IMR-90 (cell line): ENCODE measurements around the gene TRAF7. TPM values are rescaled to one million over a fixed set of nuclear protein-coding genes. Genes with fewer than 3 reads are reported as not detected.
A peak's percentile ranks its signal among the peaks of the same experiment; 100 is the strongest.
"Not testable (repeated sequence)": the region's sequence is repeated elsewhere in the genome, so short reads cannot be mapped to it uniquely, and the experiment has no call there.

ENCODE experiments used
- ATAC-seq: fragments of 200-7000 bp; cut with Tn5 transposase; 2 replicates; pipeline ENCODE4 v1.9.1; 2020; ENCODE audit warnings: low read depth, mild to moderate bottlenecking, moderate library complexity
- BruUV-seq: library from RNA; stranded (reverse); fragments of 400-500 nt; replicated peaks from 2 replicates; lab custom pipeline; 2021; lab: Mats Ljungman, UMichigan
- CTCF ChIA-PET: fragments of 300-600 bp; formaldehyde crosslinking; extraction: SDS; loops from one replicate; lab custom pipeline; 2021; ENCODE audit warnings: antibody characterized with exemption; lab: Yijun Ruan, JAX
- POLR2A ChIA-PET: fragments of 300-600 bp; sonication (Branson Sonifier 250); formaldehyde crosslinking; loops from one replicate; lab custom pipeline; 2022; ENCODE audit warnings: antibody characterized with exemption; ENCODE audit not compliant: unreplicated experiment; lab: Charles Lee
- DNase-seq: peaks from one replicate; pipeline ENCODE4 v3.0.0; 2013
- H2AFZ ChIP-seq: replicated peaks from 2 replicates; pipeline ENCODE3; 2013; ENCODE audit warnings: low read length, mild to moderate bottlenecking; ENCODE audit not compliant: poor library complexity
- H2AK5ac ChIP-seq: 2 replicates; pipeline ENCODE4 v1.6.1; 2013; ENCODE audit warnings: low read depth, low read length, inconsistent platforms
- H2AK9ac ChIP-seq: replicated peaks from 2 replicates; pipeline ENCODE3; 2013; ENCODE audit warnings: mild to moderate bottlenecking, low read depth, low read length, moderate library complexity; ENCODE audit not compliant: poor library complexity
- H2BK120ac ChIP-seq: 2 replicates; pipeline ENCODE4 v1.6.1; 2013; ENCODE audit warnings: low read depth, low read length, inconsistent platforms
- H2BK15ac ChIP-seq: 3 replicates; pipeline ENCODE4 v1.6.1; 2013; ENCODE audit warnings: low read depth, low read length, inconsistent platforms
- H2BK20ac ChIP-seq: 2 replicates; pipeline ENCODE4 v1.6.1; 2013; ENCODE audit warnings: low read depth, mild to moderate bottlenecking, inconsistent platforms, low read length, moderate library complexity
- H2BK5ac ChIP-seq: 2 replicates; pipeline ENCODE4 v1.6.1; 2013; ENCODE audit warnings: mild to moderate bottlenecking, low read depth, low read length, inconsistent platforms; ENCODE audit not compliant: poor library complexity, severe bottlenecking
- H3K14ac ChIP-seq: replicated peaks from 2 replicates; pipeline ENCODE4 v1.6.1; 2013; ENCODE audit warnings: low read depth, low read length, inconsistent platforms
- H3K18ac ChIP-seq: 2 replicates; pipeline ENCODE4 v1.6.1; 2013; ENCODE audit warnings: low read depth, low read length, control low read depth
- H3K23ac ChIP-seq: 2 replicates; pipeline ENCODE4 v1.6.1; 2013; ENCODE audit warnings: low read depth, low read length, inconsistent platforms
- H3K27ac ChIP-seq: 2 replicates; pipeline ENCODE4 v1.5.1; 2013; ENCODE audit warnings: mild to moderate bottlenecking, control low read depth, low read length; ENCODE audit not compliant: insufficient read depth
- H3K27me3 ChIP-seq: 2 replicates; pipeline ENCODE4 v1.6.1; 2013; ENCODE audit warnings: low read length; ENCODE audit not compliant: control insufficient read depth, insufficient read depth
- H3K36me3 ChIP-seq: 2 replicates; pipeline ENCODE4 v1.6.1; 2013; ENCODE audit warnings: low read length, mixed read lengths; ENCODE audit not compliant: control insufficient read depth, insufficient read depth
- H3K4ac ChIP-seq: 2 replicates; pipeline ENCODE4 v1.6.1; 2013; ENCODE audit warnings: low read depth, low read length, inconsistent platforms
- H3K4me1 ChIP-seq: 2 replicates; pipeline ENCODE4 v1.6.1; 2013; ENCODE audit warnings: low read length, mixed read lengths; ENCODE audit not compliant: control insufficient read depth, insufficient read depth
- H3K4me2 ChIP-seq: 2 replicates; pipeline ENCODE4 v1.6.1; 2013; ENCODE audit warnings: low read depth, mild to moderate bottlenecking, control low read depth, low read length, moderate library complexity
- H3K4me3 ChIP-seq: 2 replicates; pipeline ENCODE4 v1.5.1; 2013; ENCODE audit warnings: low read depth, mild to moderate bottlenecking, control low read depth, low read length, moderate library complexity; ENCODE audit not compliant: insufficient read depth
- H3K56ac ChIP-seq: 2 replicates; pipeline ENCODE4 v1.6.1; 2013; ENCODE audit warnings: low read length, inconsistent platforms; ENCODE audit not compliant: insufficient read depth; ENCODE audit errors: extremely low read depth
- H3K79me1 ChIP-seq, 2 experiments: 2 replicates each; pipeline ENCODE4 v1.6.1; 2013; ENCODE audit warnings: low read length in 2 of 2, inconsistent platforms in 1 of 2, low read depth in 1 of 2
- H3K9ac ChIP-seq: 2 replicates; pipeline ENCODE4 v1.6.1; 2013; ENCODE audit warnings: low read depth, low read length, control low read depth
- H3K9me1 ChIP-seq: 2 replicates; pipeline ENCODE4 v1.6.1; 2013; ENCODE audit warnings: low read length, inconsistent platforms; ENCODE audit not compliant: insufficient read depth
- H3K9me3 ChIP-seq: 2 replicates; pipeline ENCODE4 v1.6.1; 2013; ENCODE audit warnings: low read length; ENCODE audit not compliant: control insufficient read depth, insufficient read depth
- H4K20me1 ChIP-seq: 2 replicates; pipeline ENCODE4 v1.6.1; 2013; ENCODE audit warnings: low read length, inconsistent platforms; ENCODE audit not compliant: insufficient read depth
- H4K5ac ChIP-seq: 2 replicates; pipeline ENCODE4 v1.6.1; 2013; ENCODE audit warnings: mild to moderate bottlenecking, low read depth, low read length, control low read depth
- H4K8ac ChIP-seq, 2 experiments: 2 replicates each; pipeline ENCODE4 v1.6.1; 2013; ENCODE audit warnings: low read depth in 2 of 2, low read length in 2 of 2, control low read depth in 1 of 2, inconsistent platforms in 1 of 2
- H4K91ac ChIP-seq: 2 replicates; pipeline ENCODE4 v1.6.1; 2013; ENCODE audit warnings: low read depth, low read length, inconsistent platforms; ENCODE audit not compliant: insufficient read depth
- WGBS, 2 experiments: methylation state at CpG; one replicate each; pipeline versions ENCODE4 v1.1.5 to v1.1.7; 2013; ENCODE audit warnings: missing lambda C conversion rate in 2 of 2; ENCODE audit not compliant: insufficient read length in 1 of 2; ENCODE audit errors: extremely low coverage in 2 of 2; 5-methylcytosine and 5-hydroxymethylcytosine counted together
- dilution Hi-C: fragments of 300-500 bp; cut with HindIII; formaldehyde crosslinking; loops from one replicate; pipeline ENCODE4 v1.14.3; 2018; ENCODE audit warnings: low sequenced_read_pairs; ENCODE audit not compliant: unreplicated experiment
- in situ Hi-C: fragments of 300-500 bp; cut with MboI; formaldehyde crosslinking; loops from 3 replicates; pipeline ENCODE4 v1.14.3; 2019; ENCODE audit warnings: low sequenced_read_pairs, inconsistent platforms, mixed read lengths
- intact Hi-C: fragments of 100-400 bp; cut with micrococcal nuclease; formaldehyde crosslinking; loops from 2 replicates; pipeline ENCODE4 v1.10.0; 2022
- polyA plus RNA-seq, 3 experiments: library from polyadenylated mRNA; depleted of rRNA; stranded (reverse); fragments of >200 nt; gene quantifications; 2 replicates each; pipeline ENCODE4 v1.2.3, GENCODE V29; 2012; ENCODE audit warnings: low replicate concordance in 1 of 3
- total RNA-seq: library from RNA; depleted of rRNA; stranded (reverse); fragments of >200 nt; gene quantifications from 2 replicates; pipeline ENCODE4 v1.2.3, GENCODE V29; 2012

The TRAF7 gene
- total and polyA plus RNA-seq, 2 of the 4 experiments (the other 2 are of a cell fraction), result 29.6 to 52.6 TPM

DNA sequence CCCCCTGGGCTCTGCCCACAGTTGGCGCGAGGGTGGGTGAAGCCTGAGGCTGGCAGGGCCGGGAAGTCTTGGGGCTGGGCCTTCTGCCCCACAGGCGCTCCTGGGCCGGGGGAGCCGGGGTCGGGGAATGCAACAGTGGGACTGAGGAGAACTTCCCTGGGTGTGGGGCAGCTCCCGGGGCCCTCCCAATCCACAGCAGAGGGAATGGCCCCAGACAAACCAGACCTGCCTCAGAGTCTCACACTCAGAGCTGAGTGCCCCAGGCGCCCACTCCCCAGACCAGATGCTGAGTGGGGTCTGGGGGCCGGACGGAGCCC lies 31.2 kb upstream of the TRAF7 start:
- H2AFZ ChIP-seq, in situ Hi-C loops, dilution Hi-C loops, intact Hi-C loops, BruUV-seq, H3K9me3 ChIP-seq, H3K9me1 ChIP-seq, DNase-seq, H3K36me3 ChIP-seq, H3K4me3 ChIP-seq, POLR2A ChIA-PET, CTCF ChIA-PET, H3K27me3 ChIP-seq: not testable (repeated sequence)
- Histone ChIP-seq H3K18ac (peak overlapping the region; percentile 72; the same call in 1 of the 2 replicates), H3K27ac (peak overlapping the region; percentile 98), H3K79me1 (peaks cover 7 to 28% of the 10 kb centered on the region in 2 experiments; a peak in 3 of 4 replicates), H2AK5ac (peak overlapping the region; percentile 70), H2AK9ac (peak overlapping the region; percentile 82), H3K9ac (peak overlapping the region; percentile 72), H2BK120ac (peak overlapping the region; percentile 88), H3K23ac (peak overlapping the region; percentile 66; the same call in 1 of the 2 replicates), H4K5ac (peak overlapping the region; percentile 86), H4K20me1 (peaks cover 30% of the 10 kb centered on the region), H2BK20ac (0 out of 2 replicates have a peak overlapping the region, but pooled peaks have one; percentile 45), H4K8ac (peak overlapping the region; percentile 71 to 89; a peak in 3 of 4 replicates), H3K4me2 (peak overlapping the region; percentile 74), H4K91ac (peak overlapping the region; percentile 89), H2BK15ac (peak overlapping the region; percentile 63; the same call in 1 of the 3 replicates), H3K4ac (peak overlapping the region; percentile 93), H2BK5ac (peak overlapping the region; percentile 96), H3K56ac (peak overlapping the region; percentile 85), H3K14ac (peak overlapping the region; percentile 89), H3K4me1 (peaks cover 36% of the 10 kb centered on the region)
- peak; percentile 4 for ATAC-seq
- WGBS, 2 experiments, result 11% methylated on average over 5 of the region's 11 CpGs; no CpG with 5 or more reads in 1 of the 2 experiments
